IPS-20b (cell line): ENCODE results near the gene MUC13.

Experiments used
- H3K27ac ChIP-seq: one replicate; pipeline ENCODE4 v1.5.1; 2013; ENCODE audit warnings: low read length
- H3K27me3 ChIP-seq: 2 replicates; pipeline ENCODE4 v1.6.1; 2013; ENCODE audit warnings: mild to moderate bottlenecking, low read length, inconsistent platforms; ENCODE audit not compliant: insufficient read depth
- H3K36me3 ChIP-seq: 2 replicates; pipeline ENCODE4 v1.6.1; 2013; ENCODE audit warnings: low read depth, mild to moderate bottlenecking, inconsistent platforms, low read length, moderate library complexity; ENCODE audit not compliant: insufficient read depth
- H3K4me1 ChIP-seq: 2 replicates; pipeline ENCODE4 v1.6.1; 2013; ENCODE audit warnings: mild to moderate bottlenecking, control low read depth, inconsistent platforms, low read length, moderate library complexity; ENCODE audit not compliant: insufficient read depth
- H3K4me3 ChIP-seq: 2 replicates; pipeline ENCODE4 v1.5.1; 2013; ENCODE audit warnings: mild to moderate bottlenecking, low read length, inconsistent platforms
- H3K9ac ChIP-seq: 2 replicates; pipeline ENCODE4 v1.6.1; 2013; ENCODE audit warnings: low read depth, mild to moderate bottlenecking, inconsistent platforms, low read length, moderate library complexity
- H3K9me3 ChIP-seq: 2 replicates; pipeline ENCODE4 v1.6.1; 2013; ENCODE audit warnings: mild to moderate bottlenecking, low read depth, low read length, inconsistent platforms; ENCODE audit not compliant: insufficient read depth

Gene MUC13

DNA sequence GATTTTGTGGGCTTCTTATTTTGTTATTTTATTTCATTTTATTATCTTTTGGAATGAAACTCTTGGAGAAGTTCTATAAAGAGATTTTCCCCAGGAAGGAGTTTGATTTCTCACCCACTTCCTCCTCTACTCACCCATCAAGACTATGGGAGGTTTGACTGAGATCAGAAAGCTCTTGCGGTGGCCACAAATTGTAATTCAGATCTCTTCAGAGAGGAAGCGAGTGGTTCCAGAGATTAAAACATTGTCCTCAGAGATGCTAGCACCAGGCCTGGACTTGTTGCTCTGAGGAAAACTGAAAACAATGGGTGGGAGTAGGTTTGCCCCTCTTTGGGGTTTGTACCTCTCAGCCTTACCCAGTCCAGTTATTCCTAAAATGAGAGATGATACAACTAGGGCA, 8.1 kb upstream of the MUC13 start:
- Histone ChIP-seq H3K27me3 (no peaks in the 10 kb centered on the region), H3K4me3 (no peak overlapping the region)

GRCh38 chr3:124941771-124942170, 7.2 kb upstream of the MUC13 start:
- no peak overlapping the region for H3K9ac ChIP-seq
- no peaks in the 10 kb centered on the region for H3K36me3 ChIP-seq
- no peak overlapping the region for H3K27ac ChIP-seq
- no peaks in the 10 kb centered on the region for H3K4me1 ChIP-seq
- no peaks in the 10 kb centered on the region for H3K27me3 ChIP-seq
- no peak overlapping the region for H3K4me3 ChIP-seq
- H3K9me3 ChIP-seq, result no peaks in the 10 kb centered on the region

More for the DNA sequence above, 8.1 kb upstream of the MUC13 start:
- no peaks in the 10 kb centered on the region for H3K36me3 ChIP-seq
- no peaks in the 10 kb centered on the region for H3K9me3 ChIP-seq
- no peak overlapping the region for H3K9ac ChIP-seq
- no peak overlapping the region for H3K27ac ChIP-seq
- H3K4me1 ChIP-seq, result no peaks in the 10 kb centered on the region

DNA sequence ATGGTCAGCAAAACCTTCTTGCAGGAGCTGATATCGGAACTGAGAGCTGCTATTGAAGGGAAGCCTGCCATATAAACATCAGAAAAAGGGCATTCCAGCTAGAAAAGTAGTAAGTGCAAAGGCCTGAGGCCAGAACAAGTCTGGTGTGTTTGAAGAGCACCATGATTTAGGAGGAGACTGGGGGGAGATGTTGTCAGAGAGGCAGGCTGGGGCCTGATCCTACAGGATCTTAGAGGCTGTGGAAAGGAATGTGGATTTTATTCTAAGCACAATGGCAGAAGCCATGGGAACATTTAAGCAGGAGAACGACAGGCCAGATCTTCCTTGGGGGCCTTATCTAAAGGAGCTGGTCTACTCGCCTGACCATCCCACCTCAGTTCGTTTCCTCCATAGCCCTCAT, 5.1 kb upstream of the MUC13 start:
- H3K27ac ChIP-seq, result no peak overlapping the region
- no peaks in the 10 kb centered on the region for H3K27me3 ChIP-seq
- H3K9ac ChIP-seq, result no peak overlapping the region
- no peaks in the 10 kb centered on the region for H3K36me3 ChIP-seq
- no peaks in the 10 kb centered on the region for H3K4me1 ChIP-seq
- H3K9me3 ChIP-seq, result no peaks in the 10 kb centered on the region
- no peak overlapping the region for H3K4me3 ChIP-seq

GRCh38 chr3:124938896-124939295, 4.3 kb upstream of the MUC13 start:
- no peaks in the 10 kb centered on the region for H3K9me3 ChIP-seq
- no peaks in the 10 kb centered on the region for H3K36me3 ChIP-seq
- no peak overlapping the region for H3K27ac ChIP-seq
- H3K27me3 ChIP-seq, result no peaks in the 10 kb centered on the region
- no peak overlapping the region for H3K9ac ChIP-seq
- no peaks in the 10 kb centered on the region for H3K4me1 ChIP-seq
- H3K4me3 ChIP-seq, result no peak overlapping the region

DNA sequence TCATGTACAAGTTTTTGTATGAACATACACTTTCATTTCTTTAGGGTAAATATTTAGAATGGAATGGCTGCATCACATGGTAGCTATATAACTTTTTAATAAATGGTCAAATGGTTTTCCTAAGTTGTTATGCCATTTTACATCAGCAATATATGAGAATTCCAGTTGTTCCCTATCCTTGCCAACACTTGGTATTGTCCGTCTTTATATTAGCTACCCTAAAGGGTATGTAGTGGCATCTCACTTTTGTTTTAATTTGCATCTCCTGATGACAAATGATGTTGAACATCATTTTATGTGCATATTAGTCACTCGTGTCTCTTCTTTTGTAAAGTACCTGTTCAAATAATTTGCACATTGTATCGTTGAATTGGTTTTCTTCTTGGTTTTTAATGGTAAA, 2.5 kb upstream of the MUC13 start:
- Histone ChIP-seq H3K4me1 (no peaks in the 10 kb centered on the region), H3K9me3 (no peaks in the 10 kb centered on the region), H3K9ac (no peak overlapping the region), H3K27ac (no peak overlapping the region), H3K4me3 (no peak overlapping the region), H3K27me3 (no peaks in the 10 kb centered on the region), H3K36me3 (no peaks in the 10 kb centered on the region)

- H3K27ac ChIP-seq, result no peak overlapping the region
- no peak overlapping the region for H3K4me3 ChIP-seq
- no peaks in the 10 kb centered on the region for H3K4me1 ChIP-seq
- no peak overlapping the region for H3K9ac ChIP-seq
- H3K27me3 ChIP-seq, result no peaks in the 10 kb centered on the region
- no peaks in the 10 kb centered on the region for H3K9me3 ChIP-seq
- H3K36me3 ChIP-seq, result no peaks in the 10 kb centered on the region
Measured at GRCh38 chr3:124935794-124936542, 1.4 kb upstream of the MUC13 start.

- no peaks in the 10 kb centered on the region for H3K36me3 ChIP-seq
- H3K9ac ChIP-seq, result no peak overlapping the region
- H3K27ac ChIP-seq, result no peak overlapping the region
- H3K9me3 ChIP-seq, result no peaks in the 10 kb centered on the region
- H3K4me3 ChIP-seq, result no peak overlapping the region
- no peaks in the 10 kb centered on the region for H3K4me1 ChIP-seq
- H3K27me3 ChIP-seq, result no peaks in the 10 kb centered on the region
Measured at GRCh38 chr3:124935264-124935663, 713 bp upstream of the MUC13 start.

DNA sequence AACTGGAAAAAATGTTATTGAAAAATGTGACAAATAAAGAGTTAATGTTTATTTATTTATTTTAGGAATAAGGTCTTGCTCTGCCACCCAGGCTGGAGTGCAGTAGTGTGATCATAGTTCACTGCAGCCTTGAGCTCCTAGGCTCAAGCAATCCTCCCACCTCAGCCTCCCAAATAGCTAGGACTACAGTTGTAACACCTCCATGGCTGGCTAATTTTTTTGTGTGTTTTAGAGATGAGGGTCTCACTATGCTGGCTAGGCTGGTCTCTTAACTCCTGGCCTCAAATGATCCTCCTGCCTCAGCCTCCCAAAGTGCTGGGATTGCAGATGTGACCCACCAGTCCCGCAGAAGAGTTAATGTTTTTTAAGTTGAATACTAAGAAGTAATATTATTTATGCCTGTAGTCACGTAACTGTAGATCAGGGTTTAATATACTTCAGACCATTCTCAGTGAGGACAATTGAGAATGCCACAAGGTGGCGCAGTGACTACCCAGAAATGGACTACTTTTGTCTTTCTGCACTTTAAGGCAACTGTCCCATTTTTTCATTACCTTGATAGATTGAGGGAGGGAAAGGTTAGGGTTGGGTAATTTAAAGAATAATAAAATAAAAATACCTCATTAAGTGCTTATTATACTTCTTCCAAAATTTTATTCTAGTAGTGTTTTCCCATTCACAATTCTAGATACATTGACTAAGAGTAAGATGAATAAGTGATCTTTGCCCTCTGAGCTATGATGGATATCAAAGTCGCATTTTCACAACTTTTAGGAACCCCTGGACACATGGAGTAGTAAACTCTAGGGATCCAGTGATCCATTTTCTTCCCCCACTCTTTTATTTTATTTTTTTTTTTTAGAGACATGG, 6.0 kb downstream of the MUC13 start:
- no peak overlapping the region for H3K9ac ChIP-seq
- no peak overlapping the region for H3K27ac ChIP-seq
- H3K4me1 ChIP-seq, result no peaks in the 10 kb centered on the region
- H3K9me3 ChIP-seq, result no peaks in the 10 kb centered on the region
- H3K27me3 ChIP-seq, result no peaks in the 10 kb centered on the region
- no peak overlapping the region for H3K4me3 ChIP-seq
- no peaks in the 10 kb centered on the region for H3K36me3 ChIP-seq

DNA sequence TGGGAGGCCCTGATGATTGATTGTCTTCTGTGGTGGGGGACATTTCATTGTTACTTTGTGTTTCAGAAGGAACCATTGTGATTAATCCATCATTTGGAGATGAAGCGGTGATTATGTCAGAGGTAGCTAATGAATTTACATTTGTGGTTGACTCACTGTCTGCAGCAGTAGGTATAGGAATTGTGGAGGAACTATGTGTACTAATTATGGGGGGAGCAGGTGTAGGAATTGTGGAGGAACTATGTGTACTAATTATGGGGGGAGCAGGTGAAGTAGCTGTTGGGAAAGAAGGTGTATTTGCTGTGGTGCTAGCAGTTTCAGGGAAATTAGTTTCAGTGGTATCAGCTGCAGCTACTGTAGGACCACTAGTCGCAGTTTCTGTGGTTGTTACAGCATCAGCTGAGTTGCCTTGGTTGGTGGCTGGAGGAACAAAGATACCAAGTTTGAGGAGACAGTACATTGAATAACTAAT, 6.9 kb downstream of the MUC13 start:
- Histone ChIP-seq H3K9ac (no peak overlapping the region), H3K4me3 (no peak overlapping the region), H3K27me3 (no peaks in the 10 kb centered on the region), H3K4me1 (no peaks in the 10 kb centered on the region), H3K27ac (no peak overlapping the region), H3K9me3 (no peaks in the 10 kb centered on the region), H3K36me3 (no peaks in the 10 kb centered on the region)

- H3K9ac ChIP-seq, result no peak overlapping the region
Measured at GRCh38 chr3:124926426-124927101, 8.0 kb downstream of the MUC13 start.

GRCh38 chr3:124924741-124925140, 9.8 kb downstream of the MUC13 start:
- H3K36me3 ChIP-seq, result no peaks in the 10 kb centered on the region
- no peak overlapping the region for H3K9ac ChIP-seq
- H3K4me1 ChIP-seq, result no peaks in the 10 kb centered on the region
- no peak overlapping the region for H3K4me3 ChIP-seq
- no peak overlapping the region for H3K27ac ChIP-seq
- no peaks in the 10 kb centered on the region for H3K27me3 ChIP-seq
- H3K9me3 ChIP-seq, result no peaks in the 10 kb centered on the region

More at GRCh38 chr3:124926426-124927101, 8.0 kb downstream of the MUC13 start:
- Histone ChIP-seq H3K4me1 (no peaks in the 10 kb centered on the region), H3K27me3 (no peaks in the 10 kb centered on the region), H3K27ac (no peak overlapping the region), H3K4me3 (no peak overlapping the region), H3K36me3 (no peaks in the 10 kb centered on the region), H3K9me3 (no peaks in the 10 kb centered on the region)
